ENCODE results near the gene DACT3.

Gene DACT3

DNA sequence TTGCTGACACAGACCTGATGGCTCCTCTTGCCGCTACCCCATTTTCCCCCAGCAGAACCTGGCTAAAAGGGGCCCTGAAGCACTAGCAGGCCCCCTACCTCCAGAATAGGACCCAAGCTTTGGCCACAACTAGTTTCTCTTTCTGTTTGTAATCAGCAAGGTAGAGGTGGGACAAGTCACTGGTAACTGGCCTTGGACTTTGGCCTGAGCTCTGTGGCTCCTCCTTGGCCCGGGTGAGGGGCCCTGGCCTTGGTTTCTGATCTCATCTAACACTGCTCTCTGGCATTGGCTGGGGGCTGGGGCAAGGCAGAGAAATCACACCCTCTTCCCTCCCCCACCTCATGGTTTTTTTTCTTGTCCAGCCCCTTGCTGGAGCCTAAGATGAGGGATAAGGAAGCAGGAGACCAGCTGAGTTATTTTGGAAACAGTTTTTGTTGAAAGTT is 57.8 kb downstream of the DACT3 start:
- peak overlapping the region; percentile 98 to 99 for H3K4me3 ChIP-seq (replicated peaks in 1 of 2; ENCODE audit: low read depth in 2 of 2, low read length in 2 of 2)
- TF ChIP-seq, protein P1, sequence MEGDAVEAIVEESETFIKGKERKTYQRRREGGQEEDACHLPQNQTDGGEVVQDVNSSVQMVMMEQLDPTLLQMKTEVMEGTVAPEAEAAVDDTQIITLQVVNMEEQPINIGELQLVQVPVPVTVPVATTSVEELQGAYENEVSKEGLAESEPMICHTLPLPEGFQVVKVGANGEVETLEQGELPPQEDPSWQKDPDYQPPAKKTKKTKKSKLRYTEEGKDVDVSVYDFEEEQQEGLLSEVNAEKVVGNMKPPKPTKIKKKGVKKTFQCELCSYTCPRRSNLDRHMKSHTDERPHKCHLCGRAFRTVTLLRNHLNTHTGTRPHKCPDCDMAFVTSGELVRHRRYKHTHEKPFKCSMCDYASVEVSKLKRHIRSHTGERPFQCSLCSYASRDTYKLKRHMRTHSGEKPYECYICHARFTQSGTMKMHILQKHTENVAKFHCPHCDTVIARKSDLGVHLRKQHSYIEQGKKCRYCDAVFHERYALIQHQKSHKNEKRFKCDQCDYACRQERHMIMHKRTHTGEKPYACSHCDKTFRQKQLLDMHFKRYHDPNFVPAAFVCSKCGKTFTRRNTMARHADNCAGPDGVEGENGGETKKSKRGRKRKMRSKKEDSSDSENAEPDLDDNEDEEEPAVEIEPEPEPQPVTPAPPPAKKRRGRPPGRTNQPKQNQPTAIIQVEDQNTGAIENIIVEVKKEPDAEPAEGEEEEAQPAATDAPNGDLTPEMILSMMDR (IDR thresholded peaks at IDR 0.05; ENCODE audit: low read depth, low read length) = no peak
- DNase-seq (ENCODE audit: low read depth in 2 of 2) = no peak

DNA sequence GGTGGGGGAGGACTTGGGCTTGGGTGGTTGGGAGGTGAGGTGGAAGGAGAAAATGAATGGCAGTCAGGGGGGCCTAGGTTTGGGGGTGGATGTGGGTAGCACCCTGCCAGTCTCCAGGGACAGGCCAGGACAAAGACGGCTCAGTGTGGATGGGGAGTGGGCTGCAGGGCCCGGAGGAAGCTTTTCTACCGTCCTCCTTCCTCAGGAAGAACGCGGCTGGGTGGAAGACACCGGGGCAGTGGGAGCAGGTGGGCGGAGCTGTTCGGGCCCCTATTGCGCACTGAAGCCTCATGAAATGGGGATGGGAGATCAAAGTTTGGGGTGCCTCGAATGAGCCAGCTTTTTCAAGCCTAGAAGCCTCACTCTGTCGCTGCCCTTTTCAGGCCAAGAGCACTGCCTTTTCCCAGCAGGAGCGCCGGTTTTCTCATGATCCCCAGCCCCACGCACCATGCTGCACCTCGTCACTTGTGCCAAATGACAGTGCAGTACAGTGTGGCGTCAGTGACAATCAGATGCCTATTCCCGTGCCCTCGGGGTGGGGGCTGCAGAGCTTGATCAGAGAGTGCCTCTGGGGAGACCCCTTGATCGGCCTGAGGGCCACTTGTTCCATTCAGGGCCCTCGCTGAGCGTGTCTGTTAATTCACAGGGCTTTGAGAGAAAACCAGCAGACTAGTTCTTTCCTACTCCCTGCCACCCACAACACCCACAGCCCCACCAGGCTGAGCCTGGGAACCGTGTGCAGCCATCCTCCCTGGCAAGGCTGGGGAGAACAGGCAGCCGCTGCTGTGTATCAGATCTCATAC is 58.4 kb downstream of the DACT3 start:
- TF ChIP-seq, protein P1 (IDR thresholded peaks at IDR 0.05; ENCODE audit: low read depth, low read length) = no peak
- peak overlapping the region; percentile 98 to 99 for H3K4me3 ChIP-seq (replicated peaks in 1 of 2; ENCODE audit: low read depth in 2 of 2, low read length in 2 of 2)
- no peak for DNase-seq (ENCODE audit: low read depth in 2 of 2)

DNA sequence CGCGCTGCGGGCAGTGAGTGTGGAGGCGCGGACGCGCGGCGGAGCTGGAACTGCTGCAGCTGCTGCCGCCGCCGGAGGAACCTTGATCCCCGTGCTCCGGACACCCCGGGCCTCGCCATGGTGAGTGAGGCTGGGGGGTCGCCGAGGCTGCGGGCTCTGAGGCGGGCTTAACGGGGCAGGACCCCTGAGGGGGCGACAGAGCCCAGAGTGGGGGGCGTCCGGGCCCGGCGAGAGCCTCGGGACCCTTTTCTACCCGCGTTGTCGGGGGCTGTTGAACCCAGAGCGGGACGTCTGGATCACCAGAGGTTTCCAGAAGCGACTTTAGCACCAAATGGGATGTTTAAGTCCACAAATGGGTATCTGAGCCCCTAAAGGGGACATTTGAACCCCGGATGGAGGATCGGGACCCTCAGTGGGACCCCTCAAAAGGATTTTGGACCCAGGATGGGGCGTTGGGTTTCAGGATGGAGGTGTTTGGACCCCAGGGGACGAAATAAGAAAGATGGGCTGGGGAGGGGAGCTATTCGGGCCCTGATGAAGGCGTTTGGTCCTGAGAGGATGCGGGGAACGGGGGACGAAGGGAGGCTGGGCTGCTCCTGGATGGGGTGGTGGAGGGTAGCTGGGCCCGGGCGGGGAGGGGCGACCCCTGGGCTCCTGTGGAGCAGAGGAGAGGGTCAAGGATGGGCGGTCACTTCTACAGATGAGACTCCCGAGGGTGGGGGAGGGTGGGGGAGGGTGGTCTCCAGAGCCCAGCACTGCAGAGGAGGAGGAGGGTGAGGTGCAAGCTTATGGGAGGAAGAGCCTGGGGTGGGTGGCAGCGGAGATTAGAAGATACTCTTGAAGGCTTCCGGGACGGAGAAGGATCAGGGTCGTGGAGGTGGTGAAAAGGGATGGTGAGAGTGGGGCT is 59.4 kb downstream of the DACT3 start, which contains the start of gene CALM3:
TSS of gene CALM3 (plus strand) at position 13 of the 907 bp plus-strand sequence. CDS start at position 118, 105 bp downstream.
- H3K4me3 ChIP-seq (replicated peaks in 1 of 2; ENCODE audit: low read depth in 2 of 2, low read length in 2 of 2) = peak within 1 kb of the TSS; percentile 98 to 99
- TF ChIP-seq, protein P1 (IDR thresholded peaks at IDR 0.05; ENCODE audit: low read depth, low read length) = no peak
- DNase-seq (ENCODE audit: low read depth in 2 of 2) = no peak

DNA sequence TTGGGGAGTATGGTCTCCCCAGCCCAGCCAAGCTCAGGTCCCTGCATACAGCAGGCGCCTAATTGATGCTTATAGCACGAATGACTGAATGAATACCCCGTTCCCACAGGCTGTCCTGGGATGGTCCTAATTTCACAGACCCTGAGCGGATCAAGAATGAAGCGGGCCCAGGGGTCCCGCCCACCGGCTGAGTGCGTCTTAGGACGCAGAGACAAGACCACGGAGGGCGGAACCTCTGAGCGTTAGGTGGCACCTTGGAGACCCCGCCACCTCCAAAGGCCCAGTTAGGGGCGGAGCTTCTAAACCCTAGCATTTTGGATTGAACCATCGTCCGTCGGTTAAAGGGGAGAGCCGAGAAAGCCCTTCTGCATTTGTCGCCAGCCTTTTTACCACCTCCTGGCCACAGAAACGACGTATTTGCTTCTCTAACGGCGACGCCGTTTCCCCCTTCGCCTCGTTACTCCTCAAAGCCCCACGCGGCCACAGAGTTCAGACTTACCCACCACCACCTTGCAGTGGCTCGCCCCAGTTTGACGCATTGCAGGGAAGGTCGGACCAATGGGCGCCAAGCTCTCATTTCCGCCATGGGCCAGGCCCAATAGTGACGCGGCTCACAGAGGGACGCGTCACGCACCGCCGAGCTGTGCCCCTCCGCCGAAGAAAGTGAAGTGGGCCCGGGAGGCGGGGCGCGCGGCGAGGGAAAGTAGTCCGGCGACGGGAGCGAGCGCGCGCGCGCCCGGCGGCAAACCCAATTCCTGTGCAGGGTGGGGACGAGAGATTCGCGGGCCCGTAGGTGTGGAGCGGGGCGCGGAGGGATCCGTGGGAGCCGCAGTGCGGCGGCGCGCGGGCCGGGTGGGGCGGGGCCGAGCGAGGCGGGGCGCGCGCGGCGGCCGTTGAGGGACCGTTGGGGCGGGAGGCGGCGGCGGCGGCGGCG is 60.3 kb downstream of the DACT3 start:
- TF ChIP-seq, protein P1 (IDR thresholded peaks at IDR 0.05; ENCODE audit: low read depth, low read length) = no peak
- H3K4me3 ChIP-seq (replicated peaks in 1 of 2; ENCODE audit: low read depth in 2 of 2, low read length in 2 of 2) = peak overlapping the region; percentile 98 to 99
- peak; percentile 99 for DNase-seq (ENCODE audit: low read depth in 2 of 2)

DNA sequence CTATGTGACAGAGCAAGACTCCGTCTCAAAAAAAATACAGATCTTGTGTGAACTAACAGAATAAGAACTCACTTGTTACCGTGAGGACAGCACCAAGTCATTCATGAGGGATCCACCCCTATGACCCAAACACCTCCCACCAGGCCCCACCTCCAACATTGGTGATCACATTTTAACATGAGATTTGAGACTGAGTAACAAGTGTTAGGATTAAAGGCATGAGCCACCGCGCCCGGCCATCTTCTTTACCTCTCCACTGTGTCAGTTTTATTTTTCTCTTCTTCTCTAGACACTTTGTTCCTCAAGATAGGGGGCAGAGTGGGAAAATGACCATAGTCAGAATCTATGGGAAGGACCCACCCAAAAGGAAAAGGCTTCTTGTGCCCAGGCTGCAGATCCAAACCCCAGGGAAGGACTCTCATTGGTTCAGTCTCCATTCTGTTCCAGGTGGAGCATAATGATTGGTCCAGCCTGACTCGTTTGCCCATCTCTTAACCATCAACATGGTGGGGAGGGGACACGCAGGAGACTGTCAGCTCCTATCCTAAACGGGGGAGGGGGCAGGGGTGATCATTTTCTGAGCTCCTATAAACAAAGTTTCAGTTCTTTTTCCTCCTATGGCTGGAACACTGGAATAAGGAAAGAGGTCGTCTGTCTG is 61.1 kb downstream of the DACT3 start:
- TF ChIP-seq, protein P1 (IDR thresholded peaks at IDR 0.05; ENCODE audit: low read depth, low read length) = no peak
- no peak for DNase-seq (ENCODE audit: low read depth in 2 of 2)

More for the DNA sequence above, 61.1 kb downstream of the DACT3 start:
- H3K4me3 ChIP-seq (replicated peaks in 1 of 2; ENCODE audit: low read depth in 2 of 2, low read length in 2 of 2) = peak overlapping the region; percentile 60 to 62

All from cardiac fibroblast (primary cell).